Fibroblast of lung (primary cell): Measurements from ENCODE around the gene ATP13A1.
"Not testable (repeated sequence)": the region's sequence is repeated elsewhere in the genome, so short reads cannot be mapped to it uniquely, and the experiment has no call there.

Source experiments
- CTCF ChIP-seq, 2 donors: IDR thresholded peaks in 1 of 2; conservative IDR thresholded peaks in 1 of 2; 1 replicate in 1 of 2; 2 replicates in 1 of 2; pipeline ENCODE4 v1.5.1; 2011 to 2012; ENCODE audit warnings: low read length in 2 of 2, control low read depth in 1 of 2, inconsistent platforms in 1 of 2, low read depth in 1 of 2, mild to moderate bottlenecking in 1 of 2
- EZH2 ChIP-seq: IDR thresholded peaks from 2 replicates; pipeline ENCODE4 v1.5.1; 2012; ENCODE audit warnings: low read length, control low read depth, mild to moderate bottlenecking; ENCODE audit errors: missing control alignments

- TF ChIP-seq CTCF (conservative IDR thresholded peaks at IDR 0.05 in 1 of 2, IDR thresholded peaks at IDR 0.05 in 1 of 2; ENCODE audit: low read depth in 1 of 2, low read length in 2 of 2); EZH2: not testable (repeated sequence)
These were observed 37.0 kb upstream of the ATP13A1 start for GRCh38 chr19:19700493-19700892.
